Epithelial cell of proximal tubule (primary cell): Measurements from ENCODE around the gene CPSF4. TPM values are rescaled to one million over a fixed set of nuclear protein-coding genes. Genes with fewer than 3 reads are reported as not detected.

Experiments used
- DNase-seq: peaks from one replicate; pipeline ENCODE4 v3.0.0-alpha.2; 2011; ENCODE audit warnings: low read depth
- H3K4me3 ChIP-seq: 2 replicates; pipeline ENCODE4 v1.5.1; 2011; ENCODE audit warnings: low read depth, mild to moderate bottlenecking, low read length
- total RNA-seq: library from RNA; depleted of rRNA; stranded (reverse); fragments of >200 nt; gene quantifications from 2 replicates; pipeline ENCODE4 v1.2.3, GENCODE V29; 2015
- TF ChIP-seq, protein P1 (sequence below): conservative IDR thresholded peaks from 2 replicates; pipeline ENCODE4 v1.5.1; 2012; ENCODE audit warnings: low read depth, mild to moderate bottlenecking, low read length

The CPSF4 gene
- total RNA-seq: 15.8 and 43.1 TPM in 2 replicates

DNA sequence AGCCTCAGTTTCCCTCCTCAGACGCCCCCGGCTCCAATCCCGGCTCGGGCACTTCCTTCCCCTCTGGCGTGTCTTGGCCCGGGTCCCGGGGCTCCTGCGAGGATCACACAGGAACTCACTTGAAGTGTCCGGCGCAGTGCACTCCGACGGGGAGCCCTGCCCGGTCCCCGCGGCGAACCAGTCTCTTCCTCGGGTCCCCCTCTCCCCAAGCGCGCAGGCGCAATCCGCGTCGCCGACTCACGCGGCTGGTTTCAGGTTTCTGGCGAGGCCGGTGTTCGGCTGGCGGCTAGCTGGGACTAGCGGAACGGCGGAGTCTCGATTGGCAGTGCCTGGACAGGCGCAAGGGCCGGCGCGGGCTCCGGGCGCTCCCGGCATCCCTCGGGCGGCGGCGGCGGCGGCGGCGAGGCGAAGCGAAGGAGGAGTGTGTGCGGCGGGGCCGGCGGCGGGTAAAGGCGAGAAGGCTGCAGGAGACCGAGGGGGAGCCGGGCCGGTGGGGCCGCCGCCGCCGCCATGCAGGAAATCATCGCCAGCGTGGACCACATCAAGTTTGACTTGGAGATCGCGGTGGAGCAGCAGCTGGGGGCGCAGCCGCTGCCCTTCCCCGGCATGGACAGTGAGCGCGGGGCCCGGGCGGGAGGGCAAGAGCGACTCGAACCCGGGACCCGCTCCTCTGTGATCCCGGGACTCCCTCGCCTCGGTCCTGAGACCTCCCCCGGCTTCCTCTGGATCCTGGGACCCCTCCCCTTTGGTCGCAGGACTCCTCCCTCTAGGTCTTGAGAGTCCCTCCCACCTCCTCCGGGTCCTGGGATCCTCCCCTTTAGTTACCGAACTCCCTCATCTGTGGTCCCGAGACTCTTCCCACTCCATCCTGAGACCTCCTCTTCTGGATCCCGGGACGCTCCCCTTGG is at the start of gene CPSF4, which contains the start of gene PTCD1:
Gene CPSF4, plus strand, starts transcription at position 371 of the 908 bp plus-strand sequence. Its CDS starts 140 bp downstream, at position 511.
Gene PTCD1, minus strand, starts transcription at position 226 of the 908 bp plus-strand sequence. CDS start 3,556 bp downstream, outside the sequence.
- TF ChIP-seq, protein P1, sequence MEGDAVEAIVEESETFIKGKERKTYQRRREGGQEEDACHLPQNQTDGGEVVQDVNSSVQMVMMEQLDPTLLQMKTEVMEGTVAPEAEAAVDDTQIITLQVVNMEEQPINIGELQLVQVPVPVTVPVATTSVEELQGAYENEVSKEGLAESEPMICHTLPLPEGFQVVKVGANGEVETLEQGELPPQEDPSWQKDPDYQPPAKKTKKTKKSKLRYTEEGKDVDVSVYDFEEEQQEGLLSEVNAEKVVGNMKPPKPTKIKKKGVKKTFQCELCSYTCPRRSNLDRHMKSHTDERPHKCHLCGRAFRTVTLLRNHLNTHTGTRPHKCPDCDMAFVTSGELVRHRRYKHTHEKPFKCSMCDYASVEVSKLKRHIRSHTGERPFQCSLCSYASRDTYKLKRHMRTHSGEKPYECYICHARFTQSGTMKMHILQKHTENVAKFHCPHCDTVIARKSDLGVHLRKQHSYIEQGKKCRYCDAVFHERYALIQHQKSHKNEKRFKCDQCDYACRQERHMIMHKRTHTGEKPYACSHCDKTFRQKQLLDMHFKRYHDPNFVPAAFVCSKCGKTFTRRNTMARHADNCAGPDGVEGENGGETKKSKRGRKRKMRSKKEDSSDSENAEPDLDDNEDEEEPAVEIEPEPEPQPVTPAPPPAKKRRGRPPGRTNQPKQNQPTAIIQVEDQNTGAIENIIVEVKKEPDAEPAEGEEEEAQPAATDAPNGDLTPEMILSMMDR: no peak
- peak within 1 kb of the TSS; percentile 100 for H3K4me3 ChIP-seq
- peak; percentile 44 for DNase-seq

DNA sequence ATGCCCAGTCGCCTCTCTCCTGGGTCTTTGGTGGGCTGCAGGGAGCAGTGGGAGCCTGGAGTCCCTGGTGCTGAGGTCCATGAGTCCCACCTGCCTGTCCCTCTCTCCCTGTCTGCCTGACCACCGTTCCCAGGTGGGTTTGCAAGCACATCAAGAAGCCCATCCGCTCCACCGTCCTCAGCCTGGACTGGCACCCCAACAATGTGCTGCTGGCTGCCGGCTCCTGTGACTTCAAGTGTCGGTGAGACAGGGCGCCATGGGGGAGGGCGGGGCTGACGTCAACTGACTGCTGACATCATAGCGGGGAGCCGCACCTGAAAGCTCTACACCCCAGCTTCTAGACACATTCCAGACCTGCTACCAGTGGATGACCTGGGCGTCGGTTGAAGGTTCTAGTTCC is 49.0 kb upstream of the CPSF4 start:
- H3K4me3 ChIP-seq: no peak overlapping the region
- TF ChIP-seq, protein P1: no peak
- DNase-seq: no peak

DNA sequence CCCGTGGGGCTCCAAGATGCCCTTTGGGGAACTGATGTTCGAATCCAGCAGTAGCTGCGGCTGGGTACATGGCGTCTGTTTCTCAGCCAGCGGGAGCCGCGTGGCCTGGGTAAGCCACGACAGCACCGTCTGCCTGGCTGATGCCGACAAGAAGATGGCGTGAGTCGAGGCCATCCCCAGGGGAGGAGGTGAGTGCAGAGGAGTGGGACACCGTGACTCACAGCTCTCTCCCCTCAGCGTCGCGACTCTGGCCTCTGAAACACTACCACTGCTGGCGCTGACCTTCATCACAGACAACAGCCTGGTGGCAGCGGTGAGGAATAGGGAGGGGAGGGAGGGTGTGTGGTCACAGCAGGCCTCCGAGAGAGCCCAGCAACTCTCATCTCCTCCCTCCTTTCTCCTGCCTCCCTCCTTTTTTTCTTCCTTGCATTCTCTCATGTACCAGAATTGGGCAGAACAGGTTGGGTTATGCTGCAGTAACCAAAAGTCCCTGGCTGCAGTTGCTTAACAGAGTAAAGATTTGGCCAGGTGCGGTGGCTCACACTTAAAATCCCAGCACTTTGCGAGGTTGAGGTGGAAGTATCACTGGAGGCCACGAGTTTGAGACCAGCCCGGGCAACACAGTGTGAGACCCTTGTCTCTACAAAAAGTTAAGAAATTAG is 47.7 kb upstream of the CPSF4 start:
- H3K4me3 ChIP-seq: no peak overlapping the region
- no peak for DNase-seq
- TF ChIP-seq, protein P1: no peak

DNA sequence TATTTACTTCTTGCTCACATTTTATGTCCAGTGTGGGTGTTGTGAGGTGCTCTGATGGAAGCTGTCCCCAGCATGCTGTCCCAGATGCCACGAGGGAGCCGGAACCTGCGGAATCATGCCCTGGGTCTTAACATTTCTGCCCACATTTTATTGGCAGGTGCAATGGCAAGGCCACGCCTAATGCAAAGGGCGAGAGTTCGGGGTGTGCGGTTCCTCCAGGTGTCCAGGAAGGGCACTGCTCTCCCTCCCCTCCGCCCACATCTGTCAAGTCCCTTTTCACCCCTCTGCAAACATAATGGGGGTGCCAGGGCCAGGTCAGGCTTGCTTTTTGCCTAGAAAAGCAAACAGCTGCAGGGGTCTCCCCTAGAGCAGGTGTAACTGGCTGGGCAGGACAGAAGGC is 46.7 kb upstream of the CPSF4 start:
- TF ChIP-seq, protein P1: no peak
- DNase-seq: no peak
- no peak overlapping the region for H3K4me3 ChIP-seq

DNA sequence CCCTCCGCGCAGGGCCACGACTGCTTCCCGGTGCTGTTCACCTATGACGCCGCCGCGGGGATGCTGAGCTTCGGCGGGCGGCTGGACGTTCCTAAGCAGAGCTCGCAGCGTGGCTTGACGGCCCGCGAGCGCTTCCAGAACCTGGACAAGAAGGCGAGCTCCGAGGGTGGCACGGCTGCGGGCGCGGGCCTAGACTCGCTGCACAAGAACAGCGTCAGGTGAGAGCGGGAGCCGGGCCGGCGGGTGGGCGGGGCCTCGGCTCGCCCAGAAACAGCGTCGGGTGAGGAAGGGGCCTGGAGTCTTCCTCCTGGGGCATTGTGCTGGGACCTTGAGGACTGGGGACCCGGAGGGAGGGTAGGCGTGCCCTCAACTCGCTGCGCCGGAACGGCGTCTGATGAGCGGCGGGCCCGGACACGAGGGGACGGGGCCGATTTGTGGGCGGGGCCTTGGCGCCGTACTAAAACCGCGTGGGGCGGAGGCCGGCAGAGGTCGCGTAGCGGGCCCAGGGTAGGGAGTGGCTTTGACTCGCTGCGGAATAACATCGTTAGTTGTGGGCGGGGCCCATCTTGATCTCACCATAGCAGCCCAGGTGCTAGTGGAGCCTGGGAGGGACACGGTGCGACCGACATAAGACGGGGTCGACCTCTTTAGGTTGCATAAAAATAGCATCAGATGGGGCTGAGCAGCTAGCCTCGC is 45.9 kb upstream of the CPSF4 start:
- no peak for DNase-seq
- H3K4me3 ChIP-seq: no peak overlapping the region
- TF ChIP-seq, protein P1: no peak

DNA sequence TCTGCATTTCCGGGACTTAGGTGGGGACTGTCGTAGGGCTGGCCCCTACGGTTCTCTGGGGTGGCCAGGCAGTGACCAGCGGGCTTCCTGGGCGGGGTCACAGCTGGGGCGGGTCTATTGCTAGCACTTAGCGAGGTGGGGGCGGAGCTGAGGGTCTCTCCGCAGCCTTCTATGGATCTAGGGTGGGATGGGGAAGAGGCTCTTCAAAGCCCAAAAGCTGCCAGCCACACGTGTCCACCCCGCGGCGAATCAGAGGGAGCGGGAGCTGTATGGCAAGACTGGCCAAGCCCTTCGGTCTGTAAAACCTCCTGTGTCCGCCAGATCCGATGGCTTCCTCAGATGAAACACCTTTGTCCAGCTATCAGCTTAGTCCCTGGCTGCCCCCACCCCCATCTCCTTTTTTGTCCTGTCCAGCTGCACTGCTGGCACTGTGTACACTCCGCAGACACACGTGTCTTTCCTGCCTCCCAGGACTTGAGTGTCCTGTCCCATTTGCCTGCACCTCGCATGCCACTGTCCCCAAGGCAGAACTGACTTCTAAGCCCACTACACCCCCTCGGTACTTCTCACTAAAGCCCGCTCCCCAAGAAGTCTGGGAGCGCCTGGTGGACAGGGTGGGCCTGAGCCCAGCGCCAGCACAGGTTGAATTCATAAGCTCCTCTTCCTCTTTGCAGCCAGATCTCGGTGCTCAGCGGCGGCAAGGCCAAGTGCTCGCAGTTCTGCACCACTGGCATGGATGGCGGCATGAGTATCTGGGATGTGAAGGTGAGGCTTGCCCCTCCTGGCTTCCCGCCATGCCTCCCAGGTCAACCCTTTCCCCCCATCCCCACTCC is 45.2 kb upstream of the CPSF4 start:
- TF ChIP-seq, protein P1: no peak
- H3K4me3 ChIP-seq: no peak overlapping the region
- no peak for DNase-seq
